TTC549 (cell line): ENCODE data around the gene ZNF276.

ENCODE experiments used
- FAIRE-seq: peaks from 2 replicates; lab custom pipeline; 2012; peaks lifted over from hg19 to GRCh38; lab: Jason Lieb, UNC

Gene ZNF276

DNA sequence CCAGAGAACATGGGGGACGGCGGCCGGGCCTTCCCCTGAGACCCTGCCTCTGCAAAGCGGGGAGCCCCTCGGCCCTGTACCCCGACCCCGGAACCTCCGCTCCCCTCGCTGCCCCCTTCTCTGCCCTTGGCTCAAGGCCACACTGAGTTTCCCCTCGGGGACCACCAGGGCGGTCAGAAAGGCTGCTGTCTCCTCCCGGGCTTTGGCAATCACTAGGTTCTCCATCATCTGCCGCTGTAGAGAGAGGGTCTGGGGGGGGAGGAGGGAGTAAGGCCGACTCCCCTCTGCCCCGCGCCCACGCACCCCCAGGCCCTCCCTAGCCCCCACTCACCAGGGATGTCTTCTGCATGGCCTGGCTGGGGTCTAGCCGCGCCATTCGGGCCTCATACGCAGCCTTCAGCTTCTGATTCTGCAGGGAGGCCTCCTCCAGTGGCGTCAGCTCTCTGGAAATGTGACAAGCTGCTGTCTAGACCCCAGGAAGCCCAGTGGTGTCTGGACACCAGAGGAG, 9.0 kb upstream of the ZNF276 start:
- no peak for FAIRE-seq

DNA sequence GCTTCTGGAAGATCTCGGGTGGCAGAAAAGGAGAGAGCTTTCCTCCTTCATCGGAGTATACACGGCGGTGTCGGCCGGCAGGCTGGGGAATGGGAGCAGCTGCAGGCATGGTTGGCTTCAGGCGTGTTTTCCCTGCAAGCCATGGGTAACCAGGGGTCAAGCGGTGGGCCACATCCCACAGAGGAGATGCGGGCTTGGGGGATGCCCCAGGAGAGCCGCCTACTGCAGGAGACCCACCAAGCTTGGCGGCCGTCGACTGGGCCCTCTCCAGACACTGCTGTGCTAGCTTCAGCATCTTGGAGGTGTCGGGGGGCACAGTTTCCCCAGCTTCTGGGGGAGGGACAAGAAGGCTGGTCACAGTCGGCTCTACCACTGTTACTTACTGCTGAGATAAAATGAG, 4.8 kb upstream of the ZNF276 start:
- no peak for FAIRE-seq

DNA sequence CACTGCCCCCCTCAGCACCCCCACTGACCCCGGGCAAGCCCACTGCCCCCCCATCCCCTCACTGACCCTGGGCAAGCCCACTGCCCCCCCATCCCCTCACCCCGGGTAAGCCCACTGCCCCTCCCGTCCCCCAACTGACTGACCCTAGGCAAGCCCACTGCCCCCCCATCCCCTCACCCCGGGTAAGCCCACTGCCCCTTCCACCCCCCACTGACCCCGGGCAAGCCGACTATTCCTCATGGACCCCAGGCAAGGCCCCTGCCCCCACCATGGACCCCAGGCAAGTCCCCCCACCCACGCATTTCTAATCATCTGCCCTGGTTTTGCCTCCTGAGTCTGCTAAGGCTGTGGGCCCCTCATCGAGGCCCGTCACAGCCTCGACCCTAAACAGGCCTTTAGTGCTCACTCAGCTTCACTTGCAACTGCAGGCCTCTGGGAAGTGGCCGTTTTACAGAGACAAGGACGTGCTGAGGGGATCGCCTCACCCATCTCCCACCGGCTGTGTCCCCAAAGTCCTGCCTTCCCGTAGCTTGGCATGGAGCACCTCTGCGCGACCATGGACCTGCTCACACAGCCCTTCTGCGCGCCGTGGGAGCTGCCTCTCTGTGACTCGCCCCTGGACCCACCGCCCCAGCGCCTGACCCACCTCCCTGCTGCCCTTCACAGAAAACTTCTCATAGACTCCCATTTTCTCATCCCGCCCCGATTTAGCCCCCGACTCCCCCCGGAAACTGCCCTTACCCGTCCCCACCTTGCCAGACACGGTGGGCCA, 4.2 kb upstream of the ZNF276 start:
- FAIRE-seq = no peak

DNA sequence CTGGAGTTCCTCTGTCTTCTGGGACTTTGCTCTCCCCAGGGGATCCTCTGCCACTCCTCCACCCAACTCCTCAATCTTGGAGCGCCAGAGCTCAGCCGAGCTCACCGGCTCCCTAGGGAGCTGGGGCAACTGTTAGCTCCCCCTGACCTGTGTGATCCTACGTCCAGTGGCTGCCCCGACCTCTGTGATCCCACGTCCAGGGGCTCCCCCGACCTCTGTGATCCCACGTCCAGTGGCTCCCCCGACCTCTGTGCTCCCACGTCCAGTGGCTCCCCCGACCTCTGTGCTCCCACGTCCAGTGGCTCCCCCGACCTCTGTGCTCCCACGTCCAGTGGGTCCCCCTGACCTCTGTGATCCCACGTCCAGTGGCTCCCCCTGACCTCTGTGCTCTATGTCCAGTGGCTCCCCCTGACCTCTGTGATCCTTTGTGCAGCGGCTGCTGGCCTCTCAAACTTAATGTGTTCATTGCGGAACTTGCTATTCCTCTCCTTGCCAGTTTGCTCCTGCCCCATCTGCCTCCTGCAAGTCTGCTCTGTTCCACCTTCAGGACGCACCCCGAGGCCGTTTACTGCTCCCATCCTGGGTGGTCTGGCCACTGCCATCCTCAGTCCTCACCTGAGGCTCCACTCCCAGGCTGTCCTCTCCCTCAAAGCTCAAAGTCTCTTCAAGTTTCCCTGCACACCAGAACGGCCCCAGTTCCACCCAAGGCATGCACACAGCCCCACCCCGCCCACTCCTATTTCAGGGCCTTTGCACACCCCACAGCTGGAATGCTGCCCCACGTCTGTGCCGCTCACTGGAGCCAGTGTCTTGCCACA, 3.4 kb upstream of the ZNF276 start:
- FAIRE-seq = no peak

DNA sequence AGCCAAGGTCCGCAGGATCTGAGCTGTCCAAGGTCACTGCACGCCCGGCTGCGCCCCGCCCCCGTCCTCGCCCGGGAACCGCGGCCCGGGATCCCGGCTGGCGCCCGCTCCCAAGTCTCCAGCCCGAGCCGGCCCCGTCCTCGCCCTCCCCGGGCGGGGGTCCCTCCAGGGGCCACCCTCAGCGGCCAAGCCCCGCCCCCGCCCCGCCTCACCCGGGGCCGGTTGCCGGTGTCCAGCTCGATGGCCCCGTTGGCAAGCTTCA, 855 bp upstream of the ZNF276 start:
- no peak for FAIRE-seq

DNA sequence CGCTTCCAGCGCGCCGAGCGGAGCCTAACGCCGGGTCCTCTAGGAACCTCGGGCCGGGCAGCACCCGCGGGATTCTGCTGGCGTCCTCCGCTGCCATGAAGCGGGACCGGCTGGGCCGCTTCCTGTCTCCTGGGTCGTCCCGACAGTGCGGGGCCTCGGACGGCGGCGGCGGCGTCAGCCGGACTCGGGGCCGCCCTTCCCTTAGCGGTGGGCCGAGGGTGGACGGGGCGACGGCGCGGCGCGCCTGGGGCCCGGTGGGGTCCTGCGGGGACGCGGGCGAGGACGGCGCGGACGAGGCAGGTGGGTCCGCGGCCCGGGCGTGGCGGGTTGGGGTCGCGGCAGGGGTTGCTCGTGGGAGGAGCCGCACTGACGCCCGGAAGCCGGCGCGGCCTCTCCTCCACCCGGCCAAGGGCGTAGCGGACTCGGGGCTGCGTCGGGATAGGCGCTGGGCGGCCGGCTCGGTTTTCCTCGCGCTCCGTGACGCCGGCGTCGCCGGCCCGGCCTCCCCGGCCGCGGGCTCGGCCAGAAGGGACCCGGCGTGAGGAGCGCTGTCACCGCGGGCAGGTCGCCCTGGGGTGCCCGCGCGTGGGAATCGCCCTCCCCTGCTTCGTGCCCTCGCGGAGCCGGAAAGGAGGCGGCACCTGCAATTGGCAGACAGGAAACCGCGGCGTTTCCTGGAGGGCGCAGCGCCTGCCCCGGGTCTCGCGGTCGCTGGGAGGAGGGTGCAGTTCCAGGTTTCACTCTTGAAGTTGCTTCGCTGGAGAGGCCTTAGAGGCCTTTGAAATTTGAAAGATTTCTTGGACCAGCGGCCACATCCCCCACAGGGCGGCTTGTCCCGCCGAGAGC, 432 bp downstream of the ZNF276 start:
- no peak for FAIRE-seq

DNA sequence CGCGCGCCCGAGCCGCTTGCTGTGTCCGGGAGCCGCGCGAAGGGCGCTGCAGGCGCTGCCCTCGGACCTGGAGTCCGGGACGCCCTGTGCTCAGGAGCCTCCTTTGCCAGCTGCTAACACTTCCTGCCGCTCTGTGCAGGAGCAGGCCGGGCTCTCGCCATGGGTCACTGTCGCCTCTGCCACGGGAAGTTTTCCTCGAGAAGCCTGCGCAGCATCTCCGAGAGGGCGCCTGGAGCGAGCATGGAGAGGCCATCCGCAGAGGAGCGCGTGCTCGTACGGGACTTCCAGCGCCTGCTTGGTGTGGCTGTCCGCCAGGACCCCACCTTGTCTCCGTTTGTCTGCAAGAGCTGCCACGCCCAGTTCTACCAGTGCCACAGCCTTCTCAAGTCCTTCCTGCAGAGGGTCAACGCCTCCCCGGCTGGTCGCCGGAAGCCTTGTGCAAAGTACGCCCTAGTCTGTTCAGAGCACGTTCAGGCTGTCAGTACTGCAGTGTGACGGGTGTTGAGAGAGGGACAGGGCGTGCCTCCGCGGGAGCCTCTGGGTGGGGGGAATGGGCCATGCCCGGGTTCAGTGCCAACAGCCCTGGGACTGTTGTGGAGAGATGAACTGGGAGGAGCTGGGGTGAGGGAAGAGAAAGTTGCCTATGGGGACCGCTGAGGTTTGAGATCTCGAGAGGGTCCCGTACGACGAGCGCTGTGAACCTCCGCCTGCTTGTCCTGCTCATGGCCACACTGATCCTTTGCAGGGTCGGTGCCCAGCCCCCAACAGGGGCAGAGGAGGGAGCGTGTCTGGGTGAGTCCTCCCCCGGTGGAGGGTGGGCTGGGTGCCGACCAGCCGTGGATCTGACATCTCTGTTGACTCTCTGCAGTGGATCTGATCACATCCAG, 1.3 kb downstream of the ZNF276 start:
- no peak for FAIRE-seq

DNA sequence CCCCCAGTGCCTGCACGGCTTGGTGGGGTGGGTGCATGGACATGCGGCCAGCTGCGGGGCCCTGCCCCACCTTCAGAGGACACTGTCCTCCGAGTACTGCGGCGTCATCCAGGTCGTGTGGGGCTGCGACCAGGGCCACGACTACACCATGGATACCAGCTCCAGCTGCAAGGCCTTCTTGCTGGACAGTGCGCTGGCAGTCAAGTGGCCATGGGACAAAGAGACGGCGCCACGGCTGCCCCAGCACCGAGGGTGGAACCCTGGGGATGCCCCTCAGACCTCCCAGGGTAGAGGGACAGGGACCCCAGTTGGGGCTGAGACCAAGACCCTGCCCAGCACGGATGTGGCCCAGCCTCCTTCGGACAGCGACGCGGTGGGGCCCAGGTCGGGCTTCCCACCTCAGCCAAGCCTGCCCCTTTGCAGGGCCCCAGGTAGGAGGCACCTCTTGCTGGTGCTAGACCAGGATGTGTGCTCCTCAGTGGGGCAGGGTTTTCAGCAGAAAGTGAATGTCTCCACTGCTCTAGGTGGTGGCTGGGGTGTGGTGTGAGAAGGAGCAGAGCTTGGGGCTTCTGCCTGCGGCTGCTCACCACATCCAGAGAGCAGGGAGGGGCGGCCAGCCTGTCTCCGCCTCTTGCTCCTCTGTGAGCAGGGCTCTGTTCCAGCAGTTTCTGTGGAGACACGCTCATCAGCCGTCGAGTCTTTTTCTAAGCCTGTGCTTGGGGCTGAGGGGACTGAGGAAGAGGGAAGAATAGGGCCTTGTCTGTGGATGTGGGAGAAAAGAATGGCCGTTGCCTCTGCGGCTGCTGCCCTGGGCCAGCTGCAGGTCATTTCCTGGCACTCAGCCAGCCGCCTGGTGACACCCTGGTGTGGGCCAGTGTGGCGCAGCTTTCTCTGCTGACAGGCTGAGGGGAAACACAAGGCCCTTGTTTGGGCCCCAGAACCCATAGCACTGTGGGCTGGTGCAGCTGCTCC, 2.2 kb downstream of the ZNF276 start:
- FAIRE-seq = no peak

DNA sequence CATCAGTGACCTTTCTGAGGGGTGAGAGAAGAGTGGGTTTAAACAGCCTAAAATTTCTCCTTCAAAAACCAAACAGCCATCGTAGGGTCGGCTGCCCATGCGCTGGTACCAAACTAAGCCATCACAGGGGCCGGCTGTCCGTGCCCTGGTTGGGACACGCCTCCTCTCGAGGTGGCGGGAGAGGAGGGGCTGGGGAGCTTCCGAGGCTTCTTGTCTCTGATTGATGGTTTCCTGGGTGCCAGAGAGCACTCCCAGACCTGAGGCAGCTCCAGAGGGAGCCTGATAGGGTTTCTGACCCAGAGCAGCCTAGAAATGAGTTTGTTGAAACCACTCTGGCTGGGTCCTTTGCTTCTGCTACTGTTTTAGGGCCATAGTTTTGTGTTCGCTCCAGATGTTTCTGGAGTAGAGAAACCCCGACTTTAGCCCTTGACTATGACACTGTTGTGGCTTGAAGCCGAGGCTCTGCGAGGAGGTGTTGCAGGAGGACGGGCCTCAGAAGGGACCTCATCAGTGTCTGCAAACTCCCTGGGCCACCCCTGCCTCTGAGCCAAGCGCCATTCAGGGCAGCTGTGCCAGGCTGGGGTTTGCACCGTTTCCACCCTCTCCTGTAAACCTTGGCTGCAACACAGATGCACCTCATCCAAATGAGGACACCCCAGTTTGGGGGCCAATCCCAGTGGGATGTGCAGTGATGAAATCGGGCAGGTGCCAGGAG, 6.2 kb downstream of the ZNF276 start:
- no peak for FAIRE-seq

DNA sequence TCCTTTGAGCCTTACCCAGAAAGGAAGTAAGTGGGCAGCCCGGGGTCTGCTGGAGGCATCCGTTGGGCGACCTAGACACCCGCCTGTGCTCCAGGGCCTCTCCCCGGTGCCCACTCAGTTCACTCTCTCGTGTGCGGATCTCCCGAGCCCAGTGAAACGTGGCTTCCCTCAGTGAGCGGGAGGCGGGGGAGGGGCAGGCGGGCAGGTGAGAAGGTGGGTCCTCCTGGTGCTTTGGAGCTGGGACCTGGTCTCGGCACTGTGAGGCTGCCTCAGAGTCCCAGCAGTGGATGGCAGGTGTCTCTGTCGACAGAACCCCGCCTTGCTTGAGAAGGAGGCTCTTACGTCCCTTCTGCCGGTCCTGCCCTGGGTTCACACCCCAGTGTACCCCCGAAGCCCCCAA, 8.0 kb downstream of the ZNF276 start:
- FAIRE-seq = no peak

DNA sequence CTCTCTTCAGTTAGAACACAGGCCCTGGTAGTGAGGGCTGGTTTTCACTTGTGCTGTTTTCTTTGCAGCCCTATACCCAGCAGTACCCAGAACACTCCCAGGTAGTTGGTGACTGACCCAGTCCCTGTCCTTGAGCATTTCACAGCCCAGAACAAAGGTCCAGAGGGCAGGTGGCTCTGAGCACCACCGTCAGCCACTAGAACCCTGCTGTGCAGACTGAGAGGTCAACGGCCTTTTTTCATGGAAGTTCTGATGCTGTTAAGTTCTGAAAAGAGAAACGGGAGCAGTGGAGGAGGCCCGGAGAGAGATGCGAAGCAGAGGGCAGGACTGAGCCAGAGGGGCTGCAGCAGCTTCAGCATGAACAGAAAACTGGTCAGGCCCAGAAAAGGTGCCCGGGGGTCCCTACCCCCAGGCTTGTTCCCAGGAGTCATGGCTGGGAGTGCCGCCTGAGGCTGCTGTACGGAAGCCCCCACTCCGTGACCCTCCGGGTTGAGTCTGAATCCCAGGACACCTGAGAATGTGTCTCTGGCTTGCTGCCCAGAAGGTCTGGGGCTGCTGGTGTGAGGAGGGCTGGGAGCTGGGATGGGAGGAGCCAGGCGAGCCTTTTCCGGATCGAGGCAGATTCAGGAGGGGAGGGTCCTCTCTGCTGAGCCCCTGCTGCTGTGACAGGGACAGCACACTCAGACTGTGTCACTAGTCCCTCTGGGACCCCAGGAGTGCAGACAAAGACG, 8.7 kb downstream of the ZNF276 start:
- no peak for FAIRE-seq

DNA sequence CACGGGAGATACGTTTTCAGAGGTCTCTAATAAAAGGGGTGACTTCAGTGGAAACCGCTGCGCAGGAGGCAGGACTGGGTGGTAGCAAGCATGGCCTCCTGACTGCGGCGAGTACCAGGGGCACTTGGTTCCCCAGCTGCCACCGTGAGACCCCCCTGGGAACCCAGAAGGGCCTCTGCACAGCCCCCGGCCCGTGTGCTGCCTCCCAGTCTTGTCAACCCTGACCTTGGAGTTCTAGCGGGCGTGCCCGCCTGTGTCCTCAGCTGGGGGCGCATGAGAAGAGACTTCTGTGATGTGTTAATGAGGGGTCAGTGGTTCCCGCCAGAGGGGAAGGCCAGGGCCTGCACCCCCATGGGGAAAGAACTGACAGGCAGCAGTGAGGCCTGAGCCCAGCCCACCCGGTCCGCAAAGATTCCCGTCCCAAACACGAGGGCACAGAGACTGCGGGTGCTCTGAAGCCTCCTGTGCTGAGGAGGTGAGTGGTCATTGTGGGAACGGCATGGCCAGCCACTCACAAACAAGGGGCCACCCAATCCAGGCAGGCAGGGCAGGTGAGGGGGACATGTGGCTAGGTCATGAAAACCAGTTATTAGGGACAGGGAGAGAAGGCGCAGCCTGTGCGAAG, 9.4 kb downstream of the ZNF276 start:
- no peak for FAIRE-seq

DNA sequence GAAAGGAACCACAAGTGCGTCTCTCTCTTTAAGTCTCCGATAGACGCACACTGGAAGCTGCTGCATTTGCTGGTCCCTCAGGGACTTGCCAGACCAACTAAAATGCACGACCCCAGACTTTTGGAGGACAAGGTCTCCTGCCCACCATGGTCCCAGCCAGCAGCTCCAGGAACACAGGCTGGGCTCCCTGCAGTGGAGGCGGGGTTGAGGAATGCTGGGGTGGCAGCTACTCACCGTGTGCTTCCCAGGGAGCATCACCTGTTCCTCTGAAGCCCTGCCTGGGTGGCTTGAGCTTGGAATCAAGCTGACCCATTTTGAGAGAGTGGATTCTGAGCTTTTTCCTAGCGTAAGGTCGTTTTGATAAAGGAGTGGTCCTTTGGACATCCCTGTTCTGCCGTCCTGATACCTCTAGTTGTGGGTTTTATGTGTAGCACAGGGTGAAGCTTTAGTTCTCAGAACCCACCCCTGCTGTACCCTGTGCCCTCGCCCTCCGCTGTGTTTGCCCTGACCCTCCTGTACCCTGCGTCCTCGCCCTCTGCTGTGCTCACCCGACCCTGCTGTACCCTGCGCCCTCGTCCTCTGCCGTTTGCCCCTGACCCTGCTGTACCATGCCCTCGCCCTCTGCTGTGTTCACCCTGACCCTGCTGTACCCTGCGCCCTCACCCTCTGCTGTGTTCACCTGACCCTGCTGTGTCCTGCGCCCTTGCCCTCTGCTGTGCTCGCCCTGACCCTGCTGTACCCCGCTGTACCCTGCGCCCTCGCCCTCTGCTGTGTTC, 11.0 kb downstream of the ZNF276 start:
- FAIRE-seq = no peak

DNA sequence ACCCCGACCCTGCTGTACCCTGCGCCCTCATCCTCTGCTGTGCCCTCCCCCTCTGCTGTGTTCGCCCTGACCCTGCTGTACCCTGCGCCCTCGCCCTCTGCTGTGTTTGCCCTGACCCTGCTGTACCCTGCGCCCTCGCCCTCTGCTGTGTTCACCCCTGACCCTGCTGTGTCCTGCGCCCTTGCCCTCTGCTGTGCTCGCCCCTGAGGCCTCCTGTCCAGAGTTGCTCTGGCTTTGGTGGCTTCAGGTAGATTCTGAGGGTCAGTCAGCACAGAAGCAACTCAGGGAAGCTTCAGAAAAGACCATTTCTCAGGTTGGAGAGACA, 11.5 kb downstream of the ZNF276 start:
- no peak for FAIRE-seq

DNA sequence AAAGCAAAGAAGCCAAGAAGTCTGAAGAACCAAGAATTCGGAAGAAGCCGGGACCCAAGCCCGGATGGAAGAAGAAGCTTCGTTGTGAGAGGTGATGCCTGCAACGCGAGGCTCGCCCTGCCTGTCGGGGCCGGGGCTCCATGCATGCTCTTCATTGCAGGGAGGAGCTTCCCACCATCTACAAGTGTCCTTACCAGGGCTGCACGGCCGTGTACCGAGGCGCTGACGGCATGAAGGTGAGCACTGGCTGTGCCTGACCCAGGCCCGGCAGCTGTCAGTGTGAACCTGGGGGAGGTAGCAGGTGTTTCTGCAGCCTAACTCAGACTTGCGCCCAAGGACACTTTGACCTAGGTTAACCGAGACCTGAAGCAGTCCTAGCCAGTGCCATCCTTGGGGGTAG, 12.0 kb downstream of the ZNF276 start:
- no peak for FAIRE-seq

DNA sequence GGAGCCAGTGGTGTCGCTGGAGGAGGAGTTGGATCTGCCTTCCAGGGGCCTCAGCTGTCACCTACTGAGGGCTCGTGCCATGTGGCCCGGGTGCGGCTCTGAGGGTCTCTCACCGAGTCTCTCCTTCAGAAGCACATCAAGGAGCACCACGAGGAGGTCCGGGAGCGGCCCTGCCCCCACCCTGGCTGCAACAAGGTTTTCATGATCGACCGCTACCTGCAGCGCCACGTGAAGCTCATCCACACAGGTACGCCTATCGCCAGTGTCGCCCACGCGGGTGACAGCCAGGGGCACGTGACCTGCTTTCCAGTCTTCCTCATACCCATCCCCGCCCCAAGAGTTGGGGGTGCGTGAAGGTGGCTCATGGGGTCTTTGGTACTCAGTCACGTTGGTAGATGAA, 12.5 kb downstream of the ZNF276 start:
- FAIRE-seq = no peak

DNA sequence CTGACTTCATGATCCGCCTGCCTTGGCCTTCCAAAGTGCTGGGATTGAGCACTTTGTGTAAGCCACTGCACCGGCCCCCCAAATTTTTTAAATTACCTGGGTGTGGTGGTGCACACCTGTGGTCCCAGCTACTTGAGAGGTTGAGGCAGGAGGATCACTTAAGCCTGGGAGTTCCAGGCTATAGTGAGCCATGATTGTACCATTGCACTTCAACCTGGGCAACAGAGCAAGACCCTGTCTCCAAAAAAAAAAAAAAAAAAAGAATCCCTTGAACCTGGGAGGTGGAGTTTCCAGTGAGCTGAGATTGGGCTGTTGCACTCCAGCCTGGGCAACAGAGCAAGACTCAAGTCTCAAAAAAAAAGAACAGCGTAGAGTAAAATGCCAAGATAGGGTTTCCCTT, 15.2 kb downstream of the ZNF276 start:
- FAIRE-seq = no peak
